ENCODE data around the gene NOS1AP. TPM values are rescaled to one million over a fixed set of nuclear protein-coding genes. Genes with fewer than 3 reads are reported as not detected.
A peak's percentile ranks its signal among the peaks of the same experiment; 100 is the strongest.

NOS1AP gene
- total RNA-seq, 1 donor from 2014 or later: 9.1 TPM

- ATAC-seq (no peak), DNase-seq (ENCODE audit: low spot score) (no peak)
- intact Hi-C loops (cut with DNase I): no loop called here
These were observed 290.9 kb downstream of the NOS1AP start for GRCh38 chr1:162360237-162360873.

DNA sequence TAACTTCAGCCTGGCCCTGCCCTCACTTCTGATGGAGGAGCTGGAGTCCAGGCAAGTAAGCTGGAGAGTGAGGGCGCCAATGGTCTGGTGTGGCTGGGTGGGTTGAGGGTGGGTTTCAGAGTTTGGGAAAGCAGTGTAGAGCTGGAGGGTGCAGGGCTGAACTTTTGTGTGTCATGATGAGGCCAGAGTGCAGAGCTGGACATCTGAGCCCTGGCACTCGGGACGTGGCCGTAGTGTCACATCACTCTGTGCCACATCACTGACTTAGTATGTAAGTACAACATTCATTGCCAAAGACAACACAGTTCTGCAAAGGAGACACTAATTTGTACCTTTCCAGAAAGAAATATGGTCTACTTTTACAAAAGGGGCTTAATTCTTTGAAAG lies 291.4 kb downstream of the NOS1AP start:
- no peak for ATAC-seq
- intact Hi-C loops (cut with DNase I): no loop called here
- no peak for DNase-seq (ENCODE audit: low spot score)

- DNase-seq (ENCODE audit: low spot score) (no peak), ATAC-seq (no peak)
- intact Hi-C loops (cut with DNase I): no loop called here
These were observed 291.9 kb downstream of the NOS1AP start for GRCh38 chr1:162361349-162361748.

DNA sequence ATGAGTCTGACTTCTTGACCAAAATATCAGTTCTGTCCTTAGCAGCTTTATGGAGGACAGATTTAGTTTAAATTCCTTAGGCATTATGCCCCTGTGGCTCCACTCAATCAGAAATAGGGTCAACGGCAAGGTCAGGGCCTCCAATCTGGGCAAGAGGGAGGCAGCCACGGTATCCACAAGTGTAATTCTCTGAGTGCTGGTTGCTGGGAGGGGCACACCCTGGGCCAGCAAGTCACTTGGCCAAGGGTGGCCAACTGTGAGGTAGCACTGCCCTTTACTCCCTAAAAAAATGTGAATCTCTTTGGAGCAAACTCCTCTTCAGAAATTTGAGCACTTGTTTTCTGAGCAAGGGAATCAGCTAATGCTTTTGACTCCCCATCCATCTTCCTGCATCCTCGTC lies 294.3 kb downstream of the NOS1AP start:
- no peak for ATAC-seq
- DNase-seq (ENCODE audit: low spot score): no peak
- intact Hi-C loops (cut with DNase I): no loop called here

DNA sequence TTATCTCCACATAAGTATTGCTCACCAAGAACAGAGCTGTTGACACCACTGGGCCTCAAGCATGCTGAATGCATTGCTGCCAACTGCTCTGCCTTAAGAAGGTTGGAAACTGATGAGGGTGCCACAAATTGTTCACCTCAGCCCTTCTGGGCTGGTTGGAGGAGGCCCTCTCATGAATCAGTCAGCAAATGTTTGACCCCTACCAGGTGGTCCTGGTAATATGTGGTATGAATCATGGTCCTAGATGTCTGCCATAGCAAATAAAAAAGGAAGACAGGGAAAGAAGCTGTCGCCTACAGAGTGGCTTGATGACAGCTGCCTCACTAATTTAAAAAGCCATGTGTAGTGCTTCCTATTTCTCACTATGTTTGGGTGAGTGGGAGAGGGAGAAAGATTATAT lies 295.0 kb downstream of the NOS1AP start:
- ATAC-seq (no peak), DNase-seq (ENCODE audit: low spot score) (no peak)
- intact Hi-C loops (cut with DNase I): no loop called here

DNA sequence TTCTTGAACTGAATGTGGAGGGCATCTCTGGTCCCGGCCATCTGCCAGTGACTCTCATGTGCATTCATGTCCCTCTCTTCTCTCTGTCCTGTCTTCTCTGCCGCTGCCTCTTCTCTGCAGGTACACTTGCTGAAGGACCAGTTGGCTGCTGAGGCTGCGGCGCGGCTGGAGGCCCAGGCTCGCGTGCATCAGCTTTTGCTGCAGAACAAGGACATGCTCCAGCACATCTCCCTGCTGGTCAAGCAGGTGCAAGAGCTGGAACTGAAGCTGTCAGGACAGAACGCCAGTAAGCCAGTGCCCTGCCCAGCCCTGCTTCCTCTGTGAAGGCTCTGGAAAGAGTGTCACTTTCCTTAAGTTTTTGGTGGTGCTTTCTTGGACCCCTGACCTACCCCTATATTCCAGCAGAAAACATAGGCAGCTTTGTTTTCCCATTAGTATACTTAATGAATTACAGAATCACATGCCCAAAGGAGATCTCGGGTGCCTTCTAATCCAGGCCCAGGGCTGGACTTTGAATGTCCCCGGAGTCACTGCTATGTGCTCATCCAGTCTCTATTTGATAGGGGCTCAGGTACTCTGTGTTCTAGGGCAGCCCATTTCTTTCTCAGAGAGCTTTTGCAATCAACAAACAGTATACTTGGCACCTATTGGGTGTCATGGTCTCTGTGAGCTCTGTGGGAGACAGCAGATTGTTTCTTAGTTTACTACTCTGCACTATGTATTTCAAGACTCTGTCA lies 296.0 kb downstream of the NOS1AP start:
- DNase-seq (ENCODE audit: low spot score) (no peak), ATAC-seq (no peak)
- intact Hi-C loops (cut with DNase I): no loop called here

GRCh38 chr1:162366149-162366548 lies 296.7 kb downstream of the NOS1AP start:
- ATAC-seq: no peak
- no peak for DNase-seq (ENCODE audit: low spot score)
- intact Hi-C loops (cut with DNase I): no loop called here

DNA sequence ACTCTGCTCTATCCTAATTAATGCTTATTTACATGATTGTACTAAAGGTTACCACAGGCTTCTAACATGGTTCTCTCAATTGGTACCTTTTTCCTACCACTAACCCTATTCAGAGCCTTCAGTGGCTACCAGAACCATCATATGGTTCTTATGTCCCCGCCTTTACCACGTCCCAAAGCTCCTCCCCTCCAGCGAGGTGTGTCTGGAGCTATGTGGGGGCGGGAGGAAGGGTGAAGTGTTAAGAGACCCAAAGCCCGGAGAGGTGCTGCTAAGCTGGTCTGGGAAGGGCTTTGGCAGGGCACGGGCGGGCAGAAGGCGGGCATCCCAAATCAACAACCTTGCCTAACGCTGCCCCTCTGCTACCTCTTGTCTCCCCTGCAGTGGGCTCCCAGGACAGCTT lies 297.2 kb downstream of the NOS1AP start:
- ATAC-seq (peak; percentile 54), DNase-seq (ENCODE audit: low spot score) (no peak)
- intact Hi-C loops (cut with DNase I): no loop called here

- intact Hi-C loops (cut with DNase I): no loop called here
- ATAC-seq (peak; percentile 77), DNase-seq (ENCODE audit: low spot score) (no peak)
These were observed 297.6 kb downstream of the NOS1AP start for GRCh38 chr1:162367073-162367472.

- intact Hi-C loops (cut with DNase I): no loop called here
- no peak for DNase-seq (ENCODE audit: low spot score)
- no peak for ATAC-seq
These were observed 298.3 kb downstream of the NOS1AP start for GRCh38 chr1:162367772-162368171.

GRCh38 chr1:162368451-162368850 lies 299.0 kb downstream of the NOS1AP start:
- DNase-seq (ENCODE audit: low spot score): peak; percentile 10

GRCh38 chr1:162369571-162369970 lies 300.1 kb downstream of the NOS1AP start:
- ATAC-seq (no peak), DNase-seq (ENCODE audit: low spot score) (peak; percentile 40)
- intact Hi-C loops (cut with DNase I): no loop called here

More at GRCh38 chr1:162368451-162368850, 299.0 kb downstream of the NOS1AP start:
- no peak for ATAC-seq
- intact Hi-C loops (cut with DNase I): no loop called here

DNA sequence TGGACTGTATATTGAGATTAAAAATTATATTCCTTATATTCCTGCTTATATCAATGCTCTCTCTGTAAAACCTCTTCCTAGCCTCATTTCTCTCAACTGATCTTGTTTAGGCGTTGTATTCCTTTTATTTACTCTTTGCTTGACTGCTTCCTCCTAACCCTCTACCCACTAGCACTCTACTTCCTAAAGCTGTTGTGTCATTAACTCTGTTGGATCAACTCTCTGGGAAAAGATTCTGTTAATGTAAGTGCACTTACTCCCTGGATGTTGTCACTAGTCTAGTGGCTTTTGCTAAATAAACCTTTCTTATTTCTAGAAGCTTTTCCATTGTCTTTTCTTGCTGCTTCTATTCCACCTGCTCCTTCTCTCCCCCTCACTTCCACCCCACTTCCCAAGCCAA lies 300.7 kb downstream of the NOS1AP start:
- intact Hi-C loops (cut with DNase I): no loop called here
- DNase-seq (ENCODE audit: low spot score): no peak
- no peak for ATAC-seq

- intact Hi-C loops (cut with DNase I): no loop called here
- ATAC-seq (no peak), DNase-seq (ENCODE audit: low spot score) (peak; percentile 1)
These were observed 301.2 kb downstream of the NOS1AP start for GRCh38 chr1:162370721-162371120.

- DNase-seq (ENCODE audit: low spot score) (no peak), ATAC-seq (no peak)
- intact Hi-C loops (cut with DNase I): no loop called here
These were observed 302.1 kb downstream of the NOS1AP start for GRCh38 chr1:162371611-162372010.

- ATAC-seq (peak; percentile 59), DNase-seq (ENCODE audit: low spot score) (peak; percentile 50)
- intact Hi-C loops (cut with DNase I): no loop called here
These were observed 302.9 kb downstream of the NOS1AP start for GRCh38 chr1:162372159-162373071.

GRCh38 chr1:162373072-162373427 lies 303.6 kb downstream of the NOS1AP start:
- no peak for ATAC-seq
- intact Hi-C loops (cut with DNase I): no loop called here
- DNase-seq (ENCODE audit: low spot score): peak; percentile 18

DNA sequence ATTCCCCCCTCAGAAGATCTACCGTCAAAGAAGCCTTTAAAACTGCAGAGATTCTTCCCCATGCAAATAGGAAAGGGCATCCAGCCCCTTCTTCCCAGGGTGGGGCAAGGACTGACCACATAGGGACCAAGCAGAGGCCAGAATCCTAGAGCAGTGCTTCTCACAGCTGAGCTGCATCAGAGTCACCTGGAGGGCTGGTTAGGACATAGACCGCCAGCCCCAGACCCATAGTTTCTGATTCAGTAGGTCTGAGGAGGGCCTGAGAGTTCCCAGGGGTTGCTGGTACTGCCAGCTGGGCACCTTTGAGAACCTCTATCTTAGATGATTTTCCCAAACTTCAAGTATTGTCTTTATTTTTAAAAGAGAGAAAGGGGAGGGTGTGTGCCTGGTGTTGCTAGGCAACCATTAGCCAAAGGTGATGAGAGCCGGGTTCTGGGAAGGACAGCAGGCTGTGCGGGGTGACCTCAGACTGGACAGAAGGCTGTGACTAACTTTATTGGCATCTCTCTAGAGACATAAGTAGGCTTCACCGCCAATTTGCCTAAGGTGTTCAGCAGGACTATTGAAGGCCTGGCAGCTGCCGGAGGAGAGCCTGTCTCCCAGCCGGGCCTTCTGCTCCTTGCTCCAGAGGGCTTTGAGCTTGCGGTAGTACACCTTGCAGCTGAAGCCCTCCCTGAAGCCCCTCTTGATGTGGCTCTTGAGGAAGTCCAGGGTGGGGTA lies 304.2 kb downstream of the NOS1AP start:
- DNase-seq (ENCODE audit: low spot score) (peak; percentile 42), ATAC-seq (no peak)
- intact Hi-C loops (cut with DNase I): no loop called here

GRCh38 chr1:162374406-162374805 lies 304.9 kb downstream of the NOS1AP start:
- ATAC-seq: no peak
- intact Hi-C loops (cut with DNase I): no loop called here
- peak; percentile 32 for DNase-seq (ENCODE audit: low spot score)

Data from sciatic nerve (tissue), 2 donors.